ENCODE results near the gene CSTF3. TPM values are rescaled to one million over a fixed set of nuclear protein-coding genes. Genes with fewer than 3 reads are reported as not detected.
A peak's percentile ranks its signal among the peaks of the same experiment; 100 is the strongest.
"Not testable (repeated sequence)": the region's sequence is repeated elsewhere in the genome, so short reads cannot be mapped to it uniquely, and the experiment has no call there.

The CSTF3 gene
- total RNA-seq, 2 experiments from 2014 or later, result 31.7 to 33.7 TPM

DNA sequence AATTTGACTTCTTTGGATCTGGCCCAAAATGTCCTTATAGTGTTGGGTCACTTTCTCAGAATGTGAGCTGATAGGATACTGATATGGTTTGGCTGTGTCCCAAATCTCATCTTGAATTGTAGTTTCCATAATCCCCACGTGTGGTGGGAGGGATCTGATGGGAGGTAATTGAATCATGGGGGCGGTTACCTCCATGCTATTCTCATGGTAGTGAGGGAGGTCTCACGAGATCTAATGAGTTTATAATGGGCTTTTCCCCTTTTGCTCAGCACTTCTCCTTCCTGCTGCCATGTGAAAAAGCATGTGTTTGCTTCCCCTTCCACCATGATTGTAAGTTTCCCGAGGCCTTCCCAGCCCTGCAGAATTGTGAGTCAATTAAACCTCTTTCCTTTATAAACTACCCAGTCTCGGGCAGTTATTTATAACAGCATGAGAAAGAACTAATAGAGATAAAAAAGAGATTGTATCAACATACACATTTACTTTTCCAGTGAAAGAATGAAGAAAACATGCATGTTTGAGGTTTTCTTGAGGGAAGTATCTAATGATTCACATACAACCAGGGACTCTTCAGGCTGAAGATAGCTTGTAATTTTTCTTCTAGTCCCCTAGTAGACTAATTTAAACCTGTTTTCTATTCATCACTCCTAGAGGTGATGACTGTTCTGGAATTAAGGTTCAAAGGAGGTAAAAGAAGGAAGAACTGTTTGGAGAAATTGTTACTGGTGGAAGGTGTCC is 17.3 kb upstream of the CSTF3 start:
- H3K9me3 Mint-ChIP-seq, result no peaks in the 10 kb centered on the region
- CTCF ChIA-PET, result interaction anchor here (0.6 kb wide), 1 partner anchor 111 kb away, joined by 3 read pairs; no protein-coding TSS in a partner anchor
- no peak for DNase-seq
- peaks cover 11% of the 10 kb centered on the region for H3K4me1 Mint-ChIP-seq (ENCODE audit: low read depth)
- no peak overlapping the region for H3K4me3 Mint-ChIP-seq
- POLR2A ChIA-PET, result no interaction called here
- H3K36me3 Mint-ChIP-seq, result no peaks in the 10 kb centered on the region
- intact Hi-C loops (cut with micrococcal nuclease), result no loop called here
- H3K27ac Mint-ChIP-seq, result no peak overlapping the region
- H3K27me3 Mint-ChIP-seq, result no peaks in the 10 kb centered on the region

DNA sequence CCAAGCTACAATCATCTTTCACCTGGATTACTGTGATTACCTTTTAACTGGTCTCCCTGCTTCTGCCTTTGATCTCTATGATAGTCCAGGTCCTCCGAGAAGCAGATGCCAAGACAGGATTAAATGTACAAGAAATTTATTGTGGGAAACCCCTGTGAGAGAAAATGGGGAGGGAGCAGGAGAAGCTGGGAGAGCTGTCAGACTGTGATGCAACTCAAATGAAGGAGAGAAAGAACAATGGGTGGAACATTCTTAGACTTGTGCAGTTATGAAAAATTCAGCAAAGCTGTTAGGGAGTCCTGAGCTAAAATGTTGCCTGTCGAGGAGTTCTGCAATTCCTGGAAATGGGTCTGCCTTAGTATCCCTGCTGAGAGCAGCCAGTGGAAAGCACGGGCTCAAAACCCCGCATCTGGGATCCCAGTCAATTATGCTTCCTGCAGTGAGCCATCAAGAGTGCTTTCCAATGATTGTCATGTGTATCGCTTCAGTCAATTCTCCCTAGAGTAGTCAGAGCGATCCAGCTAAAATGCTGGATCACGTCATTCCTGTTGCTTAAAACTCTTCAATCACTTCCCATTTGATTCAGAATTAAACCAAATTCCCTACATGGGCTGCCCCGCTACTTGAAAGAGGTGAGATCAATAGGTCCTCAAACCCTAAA is 16.5 kb upstream of the CSTF3 start:
- no peak overlapping the region for H3K27ac Mint-ChIP-seq
- CTCF ChIA-PET, result interaction anchor here (0.5 to 1.5 kb wide), 2 partner anchors 17 to 1334 kb away, joined by 3 read pairs; partner anchors contain the start of gene CSTF3
- no peaks in the 10 kb centered on the region for H3K27me3 Mint-ChIP-seq
- POLR2A ChIA-PET, result no interaction called here
- peaks cover 11% of the 10 kb centered on the region for H3K4me1 Mint-ChIP-seq (ENCODE audit: low read depth)
- H3K36me3 Mint-ChIP-seq, result no peaks in the 10 kb centered on the region
- H3K4me3 Mint-ChIP-seq, result no peak overlapping the region
- intact Hi-C loops (cut with micrococcal nuclease), result no loop called here
- no peaks in the 10 kb centered on the region for H3K9me3 Mint-ChIP-seq
- DNase-seq, result no peak

GRCh38 chr11:33176760-33177159 is 15.5 kb upstream of the CSTF3 start:
- H3K27ac Mint-ChIP-seq; H3K9me3 Mint-ChIP-seq; POLR2A ChIA-PET; intact Hi-C loops (cut with micrococcal nuclease); H3K4me3 Mint-ChIP-seq; H3K36me3 Mint-ChIP-seq; DNase-seq; H3K27me3 Mint-ChIP-seq: not testable (repeated sequence)
- H3K4me1 Mint-ChIP-seq (ENCODE audit: low read depth), result peaks cover 11% of the 10 kb centered on the region
- CTCF ChIA-PET, result interaction anchor here (1.5 kb wide), 1 partner anchor 16 kb away, joined by 3 read pairs; the partner anchor contains the start of gene CSTF3

- no peak overlapping the region for H3K27ac Mint-ChIP-seq
- ChIA-PET POLR2A (no interaction called here), CTCF (no interaction called here)
- no peaks in the 10 kb centered on the region for H3K27me3 Mint-ChIP-seq
- no peak for DNase-seq
- no peaks in the 10 kb centered on the region for H3K36me3 Mint-ChIP-seq
- intact Hi-C loops (cut with micrococcal nuclease), result no loop called here
- no peak overlapping the region for H3K4me3 Mint-ChIP-seq
- no peaks in the 10 kb centered on the region for H3K4me1 Mint-ChIP-seq (ENCODE audit: low read depth)
- H3K9me3 Mint-ChIP-seq, result no peaks in the 10 kb centered on the region
Measured at GRCh38 chr11:33172996-33173395, 11.7 kb upstream of the CSTF3 start.

DNA sequence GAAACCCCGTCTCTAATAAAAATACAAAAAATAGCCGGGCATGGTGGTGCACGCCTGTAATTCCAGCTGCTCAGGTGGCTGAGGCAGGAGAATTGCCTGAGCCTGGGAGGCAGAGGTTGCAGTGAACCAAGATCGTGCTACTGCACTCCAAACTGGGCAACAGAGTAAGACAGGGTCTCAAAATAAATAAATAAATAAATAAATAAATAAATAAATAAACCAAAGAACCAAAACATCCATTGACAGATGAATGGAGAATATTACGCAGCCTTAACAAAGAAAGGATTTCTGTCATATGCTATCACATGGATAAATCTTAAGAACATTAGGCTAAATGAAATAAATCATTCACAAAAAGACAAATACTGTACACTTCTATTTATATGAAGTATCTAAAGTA is 11.1 kb upstream of the CSTF3 start:
- POLR2A ChIA-PET, result no interaction called here
- no peak for DNase-seq
- H3K27ac Mint-ChIP-seq, result no peak overlapping the region
- H3K9me3 Mint-ChIP-seq, result no peaks in the 10 kb centered on the region
- no peaks in the 10 kb centered on the region for H3K4me1 Mint-ChIP-seq (ENCODE audit: low read depth)
- CTCF ChIA-PET, result no interaction called here
- H3K27me3 Mint-ChIP-seq, result no peaks in the 10 kb centered on the region
- no peak overlapping the region for H3K4me3 Mint-ChIP-seq
- intact Hi-C loops (cut with micrococcal nuclease), result no loop called here
- H3K36me3 Mint-ChIP-seq, result no peaks in the 10 kb centered on the region

DNA sequence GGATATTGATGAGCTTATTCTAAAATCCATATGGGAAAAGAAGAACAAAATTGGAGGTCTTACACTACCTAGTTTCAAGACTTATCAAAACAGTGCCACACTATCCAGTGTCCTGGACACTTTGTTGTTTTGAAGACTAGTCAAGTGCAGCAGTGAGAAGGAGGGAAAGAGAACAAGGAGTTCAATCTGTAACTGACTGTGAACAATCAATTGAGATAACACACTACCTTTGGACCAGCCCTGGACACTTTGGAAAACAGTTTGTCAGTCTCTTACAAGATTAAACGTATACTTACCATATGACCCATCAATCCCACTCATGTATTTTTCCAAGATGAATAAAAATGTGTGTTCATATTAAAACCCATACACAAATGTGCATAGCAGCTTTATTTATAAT is 10.0 kb upstream of the CSTF3 start:
- Mint-ChIP-seq H3K36me3 (no peaks in the 10 kb centered on the region), H3K27ac (no peak overlapping the region), H3K4me3 (no peak overlapping the region), H3K4me1 (ENCODE audit: low read depth) (no peaks in the 10 kb centered on the region), H3K27me3 (no peaks in the 10 kb centered on the region), H3K9me3 (no peaks in the 10 kb centered on the region)
- no peak for DNase-seq
- intact Hi-C loops (cut with micrococcal nuclease), result no loop called here
- ChIA-PET POLR2A (no interaction called here), CTCF (no interaction called here)

GRCh38 chr11:33168709-33169200 is 7.5 kb upstream of the CSTF3 start:
- POLR2A ChIA-PET, result no interaction called here
- CTCF ChIA-PET, result no interaction called here
- intact Hi-C loops (cut with micrococcal nuclease), result loop anchor here (10.0 kb wide), 2 partner anchors 154 to 566 kb away; partner anchors contain the start of genes CD59 and DEPDC7

DNA sequence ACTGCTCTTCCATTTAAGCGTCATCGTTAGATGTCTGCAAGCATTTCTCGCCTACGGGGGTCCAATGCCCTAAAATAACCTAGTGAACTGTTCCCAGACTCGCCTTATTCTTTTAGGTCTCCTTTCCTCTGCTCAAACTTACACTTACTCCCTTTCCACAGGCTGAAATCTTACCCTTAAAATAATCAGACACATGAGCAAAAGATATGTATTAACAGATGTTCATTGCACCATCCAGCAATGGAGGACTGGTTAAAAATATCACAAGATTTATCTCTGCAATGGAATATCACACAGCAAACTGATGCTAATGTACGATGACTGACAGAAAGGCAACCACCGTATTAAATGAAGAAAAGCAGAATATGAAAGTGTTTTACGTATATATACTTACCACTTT is 1.6 kb upstream of the CSTF3 start:
- Mint-ChIP-seq H3K27ac (peak overlapping the region; percentile 13), H3K4me3 (peak overlapping the region; percentile 57), H3K9me3 (no peaks in the 10 kb centered on the region), H3K36me3 (peaks cover 19% of the 10 kb centered on the region), H3K4me1 (ENCODE audit: low read depth) (peaks cover 29% of the 10 kb centered on the region), H3K27me3 (no peaks in the 10 kb centered on the region)
- no peak for DNase-seq
- ChIA-PET CTCF (interaction anchor here (1.4 kb wide), 1 partner anchor 167 kb away, joined by 6 read pairs; no protein-coding TSS in a partner anchor), POLR2A (interaction anchor here (0.6 kb wide), 1 partner anchor 151 kb away, joined by 4 read pairs; no protein-coding TSS in a partner anchor)
- intact Hi-C loops (cut with micrococcal nuclease), result loop anchor here (5.0 to 10.0 kb wide), 6 partner anchors 121 to 1796 kb away; partner anchors contain the start of genes CD59, DCDC1, DEPDC7 and DNAJC24

More at GRCh38 chr11:33168709-33169200, 7.5 kb upstream of the CSTF3 start:
- no peak for DNase-seq
- no peaks in the 10 kb centered on the region for H3K27me3 Mint-ChIP-seq
- H3K4me3 Mint-ChIP-seq, result no peak overlapping the region
- H3K9me3 Mint-ChIP-seq, result no peaks in the 10 kb centered on the region
- H3K4me1 Mint-ChIP-seq (ENCODE audit: low read depth), result no peaks in the 10 kb centered on the region
- H3K27ac Mint-ChIP-seq, result no peak overlapping the region
- H3K36me3 Mint-ChIP-seq, result no peaks in the 10 kb centered on the region

- DNase-seq, result no peak
- ChIA-PET CTCF (interaction anchor here (0.9 to 1.3 kb wide), 2 partner anchors 16 to 95 kb away, joined by 3 read pairs; no protein-coding TSS in a partner anchor), POLR2A (interaction anchor here (0.6 to 2.1 kb wide), 7 partner anchors 11 to 577 kb away, joined by 3 to 5 read pairs (median 4); partner anchors contain the start of genes EIF3M, QSER1 and TCP11L1)
- no peaks in the 10 kb centered on the region for H3K9me3 Mint-ChIP-seq
- peak overlapping the region; percentile 99 for H3K4me3 Mint-ChIP-seq
- peaks cover 48% of the 10 kb centered on the region for H3K4me1 Mint-ChIP-seq (ENCODE audit: low read depth)
- no peaks in the 10 kb centered on the region for H3K27me3 Mint-ChIP-seq
- peaks cover 23% of the 10 kb centered on the region for H3K36me3 Mint-ChIP-seq
- intact Hi-C loops (cut with micrococcal nuclease), result loop anchor here (2.0 to 10.0 kb wide), 7 partner anchors 118 to 1793 kb away; partner anchors contain the start of genes CD59, DCDC1, DEPDC7 and DNAJC24
- H3K27ac Mint-ChIP-seq, result peak overlapping the region; percentile 95
Measured at GRCh38 chr11:33160587-33160986, 693 bp downstream of the CSTF3 start.

DNA sequence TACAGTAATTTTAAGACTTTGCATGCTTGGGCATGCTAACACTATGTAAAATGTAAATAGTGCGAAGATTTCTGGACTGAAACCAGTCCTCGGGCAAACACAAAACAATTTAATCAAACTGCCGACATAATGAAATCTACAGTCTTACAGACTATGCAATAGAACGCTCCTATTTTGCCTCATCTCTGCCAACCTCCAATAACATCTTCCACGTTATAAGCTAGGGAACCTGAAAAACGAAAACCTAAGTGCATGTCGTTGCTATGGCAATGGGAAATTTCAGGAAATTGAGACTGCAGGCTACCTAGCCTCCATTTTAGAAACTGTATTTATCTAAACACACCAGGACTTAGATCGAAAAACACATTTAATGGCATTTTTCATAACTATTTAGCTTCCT is 1.1 kb downstream of the CSTF3 start:
- intact Hi-C loops (cut with micrococcal nuclease), result loop anchor here (2.0 to 10.0 kb wide), 7 partner anchors 118 to 1793 kb away; partner anchors contain the start of genes CD59, DCDC1, DEPDC7 and DNAJC24
- H3K27ac Mint-ChIP-seq, result peak overlapping the region; percentile 95
- H3K36me3 Mint-ChIP-seq, result peaks cover 24% of the 10 kb centered on the region
- no peak for DNase-seq
- peak overlapping the region; percentile 99 for H3K4me3 Mint-ChIP-seq
- H3K9me3 Mint-ChIP-seq, result no peaks in the 10 kb centered on the region
- CTCF ChIA-PET, result interaction anchor here (1.1 to 1.3 kb wide), 2 partner anchors 95 to 647 kb away, joined by 3 read pairs; no protein-coding TSS in a partner anchor
- peaks cover 49% of the 10 kb centered on the region for H3K4me1 Mint-ChIP-seq (ENCODE audit: low read depth)
- H3K27me3 Mint-ChIP-seq, result no peaks in the 10 kb centered on the region
- POLR2A ChIA-PET, result interaction anchor here (0.6 to 2.1 kb wide), 4 partner anchors 11 to 577 kb away, joined by 3 to 5 read pairs (median 4); partner anchors contain the start of gene EIF3M

GRCh38 chr11:33159378-33159867 is 1.9 kb downstream of the CSTF3 start:
- H3K9me3 Mint-ChIP-seq; H3K27ac Mint-ChIP-seq; DNase-seq; intact Hi-C loops (cut with micrococcal nuclease); H3K27me3 Mint-ChIP-seq; POLR2A ChIA-PET: not testable (repeated sequence)
- Mint-ChIP-seq H3K4me3 (peak overlapping the region; percentile 99), H3K4me1 (ENCODE audit: low read depth) (peaks cover 52% of the 10 kb centered on the region), H3K36me3 (peaks cover 28% of the 10 kb centered on the region)
- CTCF ChIA-PET, result interaction anchor here (1.1 kb wide), 1 partner anchor 648 kb away, joined by 3 read pairs; no protein-coding TSS in a partner anchor

Data from activated CD4-positive, alpha-beta memory T cell treated with anti-CD3 and anti-CD28 coated beads for 36 hours (primary cell).